Left cardiac atrium (tissue), 4 donors: ENCODE measurements around the gene CACNA2D2. TPM values are rescaled to one million over a fixed set of nuclear protein-coding genes. Genes with fewer than 3 reads are reported as not detected.
"Not testable (repeated sequence)": the region's sequence is repeated elsewhere in the genome, so short reads cannot be mapped to it uniquely, and the experiment has no call there.

Experiments used
- ATAC-seq, 2 donors: fragments of 200-7000 bp; cut with Tn5 transposase; one replicate each; pipeline ENCODE4 v1.9.1; 2020; ENCODE audit warnings: mild to moderate bottlenecking in 2 of 2, moderate library complexity in 2 of 2
- DNase-seq: peaks from one replicate; pipeline ENCODE4 v3.0.0-alpha.2; 2020
- intact Hi-C, 2 donors: fragments of 100-400 bp; cut with DNase I; formaldehyde crosslinking; loops; one replicate each; pipeline versions ENCODE4 v1.14.1 to v1.15.1; 2022 to 2023
- total RNA-seq, 2 donors: library from RNA; stranded (reverse); fragmentation: NEBNext Ultra II Directional; extraction: Animal tissue kit (Norgen Biotek cat#: 25700); gene quantifications; one replicate each; pipeline ENCODE4 v1.2.1, GENCODE V29; 2021
- donor health status: DM: no; HTN: yes; CAD: no.
- donor health status: DM: no; HTN: yes; CAD: no; lungs with severe emphysema.
- donor health status: DM: yes; HTN: yes; CAD: no.
- donor health status: Dilated cardiomyopathy.

Gene CACNA2D2
- total RNA-seq, 2 donors from 2014 or later: 4.6 to 7.8 TPM

GRCh38 chr3:50532062-50532705 lies 28.8 kb upstream of the CACNA2D2 start:
- DNase-seq (no peak), ATAC-seq (no peak)
- intact Hi-C loops: no loop called here

GRCh38 chr3:50531201-50531600 lies 27.8 kb upstream of the CACNA2D2 start:
- no peak for DNase-seq
- ATAC-seq: no peak
- intact Hi-C loops: no loop called here

GRCh38 chr3:50530001-50530970 lies 26.9 kb upstream of the CACNA2D2 start:
- DNase-seq: no peak
- intact Hi-C loops: no loop called here
- peak in 1 of 2 donors; percentile 21 for ATAC-seq

- ATAC-seq (peak; percentile 50 to 66), DNase-seq (peak; percentile 53)
- intact Hi-C loops: no loop called here
These were observed 22.6 kb upstream of the CACNA2D2 start for GRCh38 chr3:50525987-50526386.

- intact Hi-C loops: no loop called here
- no peak for DNase-seq
- ATAC-seq: no peak
These were observed 21.9 kb upstream of the CACNA2D2 start for GRCh38 chr3:50525191-50525910.

GRCh38 chr3:50524746-50525145 lies 21.3 kb upstream of the CACNA2D2 start:
- intact Hi-C loops: no loop called here
- ATAC-seq: no peak
- DNase-seq: no peak

GRCh38 chr3:50523279-50523811 lies 19.9 kb upstream of the CACNA2D2 start:
- DNase-seq: no peak

DNA sequence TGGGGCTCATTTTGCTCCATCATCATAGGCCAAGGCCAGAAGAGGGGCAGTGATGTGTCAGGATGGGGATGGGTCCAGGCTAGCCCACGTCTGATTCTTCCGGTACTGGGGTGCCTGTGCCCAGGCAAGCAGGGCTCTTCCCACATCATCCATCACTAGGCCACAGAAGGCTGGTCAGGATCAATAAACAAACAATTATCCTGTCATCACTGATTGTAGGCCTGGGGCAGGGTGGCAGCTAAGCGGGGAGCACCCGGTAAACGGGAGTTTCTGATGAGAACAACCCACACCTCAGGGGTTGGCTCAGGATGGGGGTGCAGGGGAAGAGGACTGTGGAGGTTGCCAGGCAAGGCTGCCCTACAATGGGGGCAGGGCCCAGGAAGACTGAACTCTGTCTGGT lies 18.1 kb upstream of the CACNA2D2 start:
- no peak for DNase-seq
- intact Hi-C loops: no loop called here
- ATAC-seq: no peak

More at GRCh38 chr3:50523279-50523811, 19.9 kb upstream of the CACNA2D2 start:
- intact Hi-C loops: no loop called here
- no peak for ATAC-seq

DNA sequence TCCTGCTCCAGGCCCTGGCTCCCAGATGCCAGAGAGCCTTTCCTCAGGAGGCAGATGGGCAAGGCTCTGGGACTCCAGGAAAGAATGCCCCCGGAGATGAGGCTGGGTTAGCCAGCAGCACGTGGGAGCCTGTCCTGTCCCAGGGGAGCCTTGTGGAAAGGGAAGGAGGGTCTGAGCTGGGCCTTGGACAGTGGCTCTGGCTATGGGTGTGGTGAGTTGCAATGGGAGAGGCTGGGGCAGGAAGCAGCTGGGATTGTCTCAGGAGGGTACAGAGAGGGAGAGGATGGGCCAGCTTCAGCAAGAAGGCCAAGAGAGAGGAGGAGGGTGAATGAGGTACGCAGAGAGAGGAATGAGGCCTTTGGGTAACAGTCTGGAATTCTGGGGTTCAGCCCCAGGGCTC lies 17.4 kb upstream of the CACNA2D2 start:
- no peak for DNase-seq
- intact Hi-C loops: no loop called here
- ATAC-seq: no peak

DNA sequence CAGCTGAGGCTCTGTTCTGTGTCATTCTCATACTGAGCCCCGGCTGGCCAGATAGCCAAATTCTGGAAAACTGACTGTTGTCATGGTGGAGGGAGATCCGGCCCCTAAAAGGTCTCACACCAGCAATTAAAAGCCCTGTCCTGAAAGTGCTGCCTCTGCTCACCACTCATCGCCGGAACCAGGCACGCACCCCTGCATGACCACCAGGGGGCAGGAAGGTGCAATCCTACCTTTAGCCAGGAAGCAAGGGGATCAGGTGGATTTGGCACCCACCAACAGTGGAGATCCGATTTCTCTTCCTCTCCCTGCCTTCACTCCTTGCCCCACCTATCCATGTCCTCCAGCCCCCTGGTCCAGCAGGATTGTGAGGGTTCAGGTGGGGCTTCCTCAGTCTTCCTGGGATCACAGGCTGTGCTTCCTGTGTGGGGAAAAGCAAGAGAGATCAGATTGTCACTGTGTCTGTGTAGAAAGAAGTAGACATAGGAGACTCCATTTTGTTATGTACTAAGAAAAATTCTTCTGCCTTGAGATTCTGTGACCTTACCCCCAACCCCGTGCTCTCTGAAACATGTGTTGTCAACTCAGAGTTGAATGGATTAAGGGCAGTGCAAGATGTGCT lies 16.1 kb upstream of the CACNA2D2 start:
- intact Hi-C loops: no loop called here
- peak; percentile 54 for DNase-seq
- peak in 1 of 2 donors; percentile 53 for ATAC-seq

GRCh38 chr3:50518436-50518835 lies 15.0 kb upstream of the CACNA2D2 start:
- ATAC-seq: no peak
- DNase-seq: no peak
- intact Hi-C loops: no loop called here

GRCh38 chr3:50517721-50518206 lies 14.3 kb upstream of the CACNA2D2 start:
- ATAC-seq: no peak
- DNase-seq: no peak
- intact Hi-C loops: no loop called here

GRCh38 chr3:50516440-50516871 lies 13.0 kb upstream of the CACNA2D2 start:
- intact Hi-C loops: no loop called here
- DNase-seq (no peak), ATAC-seq (peak; percentile 4 to 16)

- intact Hi-C loops: no loop called here
- ATAC-seq (peak; percentile 77 to 80), DNase-seq (peak; percentile 65)
These were observed 12.4 kb upstream of the CACNA2D2 start for GRCh38 chr3:50515565-50516439.

GRCh38 chr3:50512908-50513307 lies 9.5 kb upstream of the CACNA2D2 start:
- ATAC-seq, DNase-seq, intact Hi-C loops: not testable (repeated sequence)

- intact Hi-C loops: no loop called here
- no peak for ATAC-seq
- DNase-seq: no peak
These were observed 8.7 kb upstream of the CACNA2D2 start for GRCh38 chr3:50512131-50512530.

DNA sequence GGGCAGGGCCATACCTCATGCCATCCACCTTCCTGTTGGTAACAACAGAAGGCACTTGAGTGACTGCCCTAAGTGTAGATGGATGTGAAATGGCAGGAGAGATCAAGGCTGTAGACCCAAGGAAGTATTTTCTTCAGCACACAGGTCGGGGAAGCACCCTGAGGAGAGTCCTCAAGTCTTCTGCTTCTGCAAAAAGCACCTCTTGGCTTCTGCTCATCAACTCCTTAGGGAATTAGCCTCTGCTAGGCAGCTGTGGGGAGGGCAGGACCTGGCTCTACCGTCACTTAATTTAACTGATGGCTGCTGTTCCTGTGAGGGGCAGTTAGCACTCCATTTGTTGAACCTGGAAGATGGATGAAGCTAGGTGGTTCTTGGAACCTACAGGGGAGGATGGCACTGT lies 6.9 kb upstream of the CACNA2D2 start:
- intact Hi-C loops: no loop called here
- DNase-seq: no peak
- no peak for ATAC-seq

GRCh38 chr3:50509715-50510114 lies 6.3 kb upstream of the CACNA2D2 start:
- intact Hi-C loops: no loop called here
- peak; percentile 24 to 85 for ATAC-seq
- DNase-seq: no peak
